Epithelial cell of proximal tubule (primary cell): ENCODE results near the gene DIRAS1. TPM values are rescaled to one million over a fixed set of nuclear protein-coding genes. Genes with fewer than 3 reads are reported as not detected.
"Not testable (repeated sequence)": the region's sequence is repeated elsewhere in the genome, so short reads cannot be mapped to it uniquely, and the experiment has no call there.

Experiments used
- DNase-seq: peaks from one replicate; pipeline ENCODE4 v3.0.0-alpha.2; 2011; ENCODE audit warnings: low read depth
- H3K4me3 ChIP-seq: 2 replicates; pipeline ENCODE4 v1.5.1; 2011; ENCODE audit warnings: low read depth, mild to moderate bottlenecking, low read length
- CTCF ChIP-seq: conservative IDR thresholded peaks from 2 replicates; pipeline ENCODE4 v1.5.1; 2012; ENCODE audit warnings: low read depth, mild to moderate bottlenecking, low read length
- total RNA-seq: library from RNA; depleted of rRNA; stranded (reverse); fragments of >200 nt; gene quantifications from 2 replicates; pipeline ENCODE4 v1.2.3, GENCODE V29; 2015

Gene DIRAS1
- total RNA-seq, 1 donor from 2014 or later = not detected

GRCh38 chr19:2680808-2681207 is 40.4 kb downstream of the DIRAS1 start:
- no peak overlapping the region for H3K4me3 ChIP-seq
- no peak for TF ChIP-seq CTCF
- DNase-seq = no peak

- no peak for TF ChIP-seq CTCF
- no peak overlapping the region for H3K4me3 ChIP-seq
- DNase-seq = no peak
These were observed 41.7 kb downstream of the DIRAS1 start for GRCh38 chr19:2679439-2679838.

GRCh38 chr19:2678948-2679347 is 42.2 kb downstream of the DIRAS1 start:
- H3K4me3 ChIP-seq, DNase-seq: not testable (repeated sequence)

- no peak for DNase-seq
- TF ChIP-seq CTCF = no peak
- no peak overlapping the region for H3K4me3 ChIP-seq
These were observed 43.0 kb downstream of the DIRAS1 start for GRCh38 chr19:2678044-2678671.

- no peak for DNase-seq
- no peak for TF ChIP-seq CTCF
- H3K4me3 ChIP-seq = no peak overlapping the region
These were observed 44.3 kb downstream of the DIRAS1 start for GRCh38 chr19:2676823-2677222.

GRCh38 chr19:2675892-2676291 is 45.3 kb downstream of the DIRAS1 start:
- no peak overlapping the region for H3K4me3 ChIP-seq
- no peak for TF ChIP-seq CTCF
- no peak for DNase-seq

- TF ChIP-seq CTCF = no peak
- no peak for DNase-seq
- H3K4me3 ChIP-seq = no peak overlapping the region
These were observed 51.0 kb downstream of the DIRAS1 start for GRCh38 chr19:2670217-2670616.
